ENCODE results near the gene NAGS. TPM values are rescaled to one million over a fixed set of nuclear protein-coding genes. Genes with fewer than 3 reads are reported as not detected.

NAGS gene
- total and polyA plus RNA-seq, 2 donors (not counting 1 experiment from before 2014, with no cell fraction given) = 0.66 to 2.2 TPM

DNA sequence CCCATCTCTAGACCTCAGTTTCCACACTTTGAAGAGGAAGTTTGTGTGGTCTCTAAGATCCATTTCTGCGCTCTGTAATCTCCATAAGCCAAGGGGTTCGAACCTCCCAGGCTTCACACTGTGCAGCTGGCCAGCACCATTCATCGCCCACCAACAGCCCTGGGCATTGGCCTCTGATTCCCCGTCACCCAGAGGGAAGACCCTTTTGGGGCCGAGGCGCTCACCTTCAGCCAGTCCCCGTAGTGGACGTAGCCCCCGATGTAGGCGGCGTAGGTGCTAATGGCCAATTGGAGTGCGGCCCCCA lies 9.7 kb downstream of the NAGS start:
- peaks cover 25% of the 10 kb centered on the region for H3K79me2 ChIP-seq (ENCODE audit: control insufficient read depth, insufficient read depth, low read length)
- Mint-ChIP-seq H3K9me3 (ENCODE audit: insufficient read depth) (no peaks in the 10 kb centered on the region), H3K27ac (peak overlapping the region; percentile 94), H3K4me3 (peak overlapping the region; percentile 100), H3K27me3 (no peaks in the 10 kb centered on the region), H3K4me1 (peaks cover 14% of the 10 kb centered on the region)
- H3K4me3 ChIP-seq (ENCODE audit: control extremely low read depth in 1 of 5, extremely low read depth in 1 of 5, insufficient read depth in 1 of 5, low read depth in 2 of 5, low read length in 4 of 5) = peak overlapping the region; percentile 71 to 98 (median 96)
- H3K4me2 ChIP-seq (replicated peaks; ENCODE audit: low read depth, low read length, poor library complexity, severe bottlenecking) = peak overlapping the region; percentile 90
- H3K9ac ChIP-seq (ENCODE audit: low read length) = peak overlapping the region; percentile 78
- H3K36me3 ChIP-seq (replicated peaks in 1 of 2; ENCODE audit: control extremely low read depth in 1 of 2, control insufficient read depth in 1 of 2, extremely low read depth in 1 of 2, insufficient read depth in 2 of 2, low read length in 1 of 2) = peaks cover 0 to 11% of the 10 kb centered on the region in 2 experiments
- TF ChIP-seq EZH2 (IDR thresholded peaks at IDR 0.05; ENCODE audit: borderline replicate concordance, insufficient read depth, low read depth, low read length, poor library complexity, severe bottlenecking) = no peak
- TF ChIP-seq, protein P1, sequence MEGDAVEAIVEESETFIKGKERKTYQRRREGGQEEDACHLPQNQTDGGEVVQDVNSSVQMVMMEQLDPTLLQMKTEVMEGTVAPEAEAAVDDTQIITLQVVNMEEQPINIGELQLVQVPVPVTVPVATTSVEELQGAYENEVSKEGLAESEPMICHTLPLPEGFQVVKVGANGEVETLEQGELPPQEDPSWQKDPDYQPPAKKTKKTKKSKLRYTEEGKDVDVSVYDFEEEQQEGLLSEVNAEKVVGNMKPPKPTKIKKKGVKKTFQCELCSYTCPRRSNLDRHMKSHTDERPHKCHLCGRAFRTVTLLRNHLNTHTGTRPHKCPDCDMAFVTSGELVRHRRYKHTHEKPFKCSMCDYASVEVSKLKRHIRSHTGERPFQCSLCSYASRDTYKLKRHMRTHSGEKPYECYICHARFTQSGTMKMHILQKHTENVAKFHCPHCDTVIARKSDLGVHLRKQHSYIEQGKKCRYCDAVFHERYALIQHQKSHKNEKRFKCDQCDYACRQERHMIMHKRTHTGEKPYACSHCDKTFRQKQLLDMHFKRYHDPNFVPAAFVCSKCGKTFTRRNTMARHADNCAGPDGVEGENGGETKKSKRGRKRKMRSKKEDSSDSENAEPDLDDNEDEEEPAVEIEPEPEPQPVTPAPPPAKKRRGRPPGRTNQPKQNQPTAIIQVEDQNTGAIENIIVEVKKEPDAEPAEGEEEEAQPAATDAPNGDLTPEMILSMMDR (IDR thresholded peaks at IDR 0.05) = no peak
- H3K9me3 ChIP-seq (ENCODE audit: control extremely low read depth in 1 of 3, control insufficient read depth in 2 of 3, insufficient read depth in 1 of 3, low read length in 2 of 3) = no peaks in the 10 kb centered on the region
- H3K4me1 ChIP-seq (ENCODE audit: control insufficient read depth in 2 of 2, insufficient read depth in 2 of 2, low read length in 2 of 2) = peaks cover 9 to 15% of the 10 kb centered on the region in 2 donors
- intact Hi-C loops (cut with micrococcal nuclease) = loop anchor here (1.0 to 2.0 kb wide), 3 partner anchors 8 to 331 kb away; partner anchors contain the start of genes G6PC3 and GRN
- H3K27me3 ChIP-seq (replicated peaks in 1 of 4; ENCODE audit: control extremely low read depth in 1 of 4, control insufficient read depth in 3 of 4, insufficient read depth in 4 of 4, low read length in 3 of 4) = no peaks in the 10 kb centered on the region
- 23% methylated on average over 12 of the region's 12 CpGs for WGBS (ENCODE audit: insufficient coverage)
- DNase-seq = no peak
- H3K27ac ChIP-seq (ENCODE audit: low read length in 2 of 2) = peak overlapping the region in 1 of 2 donors; percentile 39
- no peaks in the 10 kb centered on the region for H4K20me1 ChIP-seq (ENCODE audit: control insufficient read depth, insufficient read depth, low read length, poor library complexity, severe bottlenecking)
- peak overlapping the region; percentile 96 for H2AFZ ChIP-seq (ENCODE audit: insufficient read depth, low read depth, low read length, poor library complexity, severe bottlenecking)
- CTCF ChIA-PET = interaction anchor here (1.0 to 1.5 kb wide), 4 partner anchors 8 to 530 kb away, joined by 3 to 5 read pairs (median 4); partner anchors contain the start of genes DHX8, G6PC3 and HDAC5
- POLR2A ChIA-PET = interaction anchor here (1.0 kb wide), 1 partner anchor 110 kb away, joined by 3 read pairs; the partner anchor contains the start of gene HDAC5
- no peak for ATAC-seq (ENCODE audit: low read depth)

DNA sequence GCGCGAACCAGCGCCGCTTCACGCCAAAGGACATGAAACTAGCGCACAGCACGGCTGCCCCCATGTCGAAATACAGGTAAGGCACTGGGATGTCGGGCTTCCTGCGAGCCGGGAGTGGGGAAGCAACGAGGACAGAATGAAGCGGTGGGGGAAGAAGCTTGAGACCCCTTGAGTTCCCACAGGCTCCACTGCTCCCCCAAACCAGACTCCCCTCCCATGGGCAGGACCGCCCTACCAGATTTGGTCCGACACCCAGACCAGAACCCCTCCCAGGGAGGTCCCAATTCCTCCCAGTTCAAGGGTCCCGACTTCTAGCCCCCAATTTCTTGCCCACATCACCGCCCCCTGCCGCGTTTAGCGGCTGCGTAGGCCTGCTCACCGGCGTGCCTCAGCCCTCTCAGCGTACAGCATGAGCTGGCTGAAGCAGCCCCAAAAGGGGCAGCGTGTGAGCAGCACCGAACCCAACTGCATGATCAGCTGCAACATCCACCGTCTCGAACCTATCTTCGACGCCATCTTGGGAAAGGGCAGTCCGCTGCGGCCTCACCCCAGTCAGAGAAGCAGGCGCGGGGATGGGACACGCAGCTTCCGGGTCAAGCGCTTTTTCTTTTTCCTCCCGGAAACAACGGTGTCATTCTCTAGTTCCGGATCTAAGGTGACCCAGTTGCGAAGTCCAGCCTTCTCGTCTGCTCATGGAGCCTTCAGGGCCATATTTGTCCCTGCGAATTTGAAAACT lies 10.2 kb downstream of the NAGS start, which contains the start of gene TMEM101:
Gene TMEM101, minus strand, starts transcription at position 527 of the 736 bp plus-strand sequence. Its CDS starts 11 bp downstream, at position 516.
- H3K4me3 Mint-ChIP-seq = peak within 1 kb of the TSS; percentile 100
- Histone ChIP-seq H3K9ac (ENCODE audit: low read length) (peak within 1 kb of the TSS; percentile 78), H2AFZ (ENCODE audit: insufficient read depth, low read depth, low read length, poor library complexity, severe bottlenecking) (peak within 1 kb of the TSS; percentile 96), H3K4me3 (ENCODE audit: control extremely low read depth in 1 of 5, extremely low read depth in 1 of 5, insufficient read depth in 1 of 5, low read depth in 2 of 5, low read length in 4 of 5) (peak within 1 kb of the TSS; percentile 71 to 98 (median 96)), H3K4me1 (ENCODE audit: control insufficient read depth in 2 of 2, insufficient read depth in 2 of 2, low read length in 2 of 2) (peaks cover 9 to 15% of the 10 kb centered on the region in 2 donors), H3K27ac (ENCODE audit: low read length in 2 of 2) (peak within 1 kb of the TSS; percentile 35 to 45), H3K4me2 (replicated peaks; ENCODE audit: low read depth, low read length, poor library complexity, severe bottlenecking) (peak within 1 kb of the TSS; percentile 90), H3K9me3 (ENCODE audit: control extremely low read depth in 1 of 3, control insufficient read depth in 2 of 3, insufficient read depth in 1 of 3, low read length in 2 of 3) (no peaks in the 10 kb centered on the region), H3K36me3 (replicated peaks in 1 of 2; ENCODE audit: control extremely low read depth in 1 of 2, control insufficient read depth in 1 of 2, extremely low read depth in 1 of 2, insufficient read depth in 2 of 2, low read length in 1 of 2) (peaks cover 0 to 11% of the 10 kb centered on the region in 2 experiments), H3K27me3 (replicated peaks in 1 of 4; ENCODE audit: control extremely low read depth in 1 of 4, control insufficient read depth in 3 of 4, insufficient read depth in 4 of 4, low read length in 3 of 4) (no peaks in the 10 kb centered on the region), H4K20me1 (ENCODE audit: control insufficient read depth, insufficient read depth, low read length, poor library complexity, severe bottlenecking) (no peaks in the 10 kb centered on the region), H3K79me2 (ENCODE audit: control insufficient read depth, insufficient read depth, low read length) (peaks cover 25% of the 10 kb centered on the region)
- ATAC-seq (ENCODE audit: low read depth) = peak; percentile 96
- no peaks in the 10 kb centered on the region for H3K9me3 Mint-ChIP-seq (ENCODE audit: insufficient read depth)
- WGBS (ENCODE audit: insufficient coverage) = 2% methylated on average over 40 of the region's 43 CpGs
- TF ChIP-seq, protein P1 (IDR thresholded peaks at IDR 0.05) = no peak
- TF ChIP-seq EZH2 (IDR thresholded peaks at IDR 0.05; ENCODE audit: borderline replicate concordance, insufficient read depth, low read depth, low read length, poor library complexity, severe bottlenecking) = no peak
- POLR2A ChIA-PET = interaction anchor here (0.6 to 1.0 kb wide), 2 partner anchors 109 to 302 kb away, joined by 3 to 5 read pairs; partner anchors contain the start of gene HDAC5
- peak within 1 kb of the TSS; percentile 94 for H3K27ac Mint-ChIP-seq
- no peaks in the 10 kb centered on the region for H3K27me3 Mint-ChIP-seq
- intact Hi-C loops (cut with micrococcal nuclease) = loop anchor here (1.0 to 2.0 kb wide), 3 partner anchors 8 to 330 kb away; partner anchors contain the start of genes G6PC3 and GRN
- CTCF ChIA-PET = interaction anchor here (1.0 to 1.5 kb wide), 4 partner anchors 8 to 530 kb away, joined by 3 to 5 read pairs (median 4); partner anchors contain the start of genes DHX8, G6PC3 and HDAC5
- H3K4me1 Mint-ChIP-seq = peaks cover 14% of the 10 kb centered on the region
- DNase-seq = peak; percentile 91

All from B cell (primary cell).